WTC11 (cell line): Measurements from ENCODE around the gene THSD7B.

Experiments used
- E2F1 ChIP-seq: sonication (generic); formaldehyde crosslinking; IDR thresholded peaks from 2 replicates; pipeline ENCODE4 v1.8.0; 2022; ENCODE audit warnings: mild to moderate bottlenecking, missing genetic modification reagents
- FOXK1 ChIP-seq: sonication (generic); formaldehyde crosslinking; IDR thresholded peaks from 2 replicates; pipeline ENCODE4 v1.8.0; 2022; ENCODE audit warnings: mild to moderate bottlenecking, moderate library complexity, missing genetic modification reagents
- HMGXB4 ChIP-seq: sonication (generic); formaldehyde crosslinking; IDR thresholded peaks from 2 replicates; pipeline ENCODE4 v1.8.1; 2023; ENCODE audit warnings: mild to moderate bottlenecking, moderate library complexity, missing genetic modification reagents
- SP1 ChIP-seq: sonication (generic); formaldehyde crosslinking; conservative IDR thresholded peaks from 2 replicates; pipeline ENCODE4 v1.8.1; 2022; ENCODE audit warnings: missing genetic modification reagents
- USF2 ChIP-seq: sonication (generic); formaldehyde crosslinking; IDR thresholded peaks from 2 replicates; pipeline ENCODE4 v1.8.1; 2023; ENCODE audit warnings: mild to moderate bottlenecking, missing genetic modification reagents, moderate library complexity
- ZNF121 ChIP-seq: sonication (generic); formaldehyde crosslinking; IDR thresholded peaks from 2 replicates; pipeline ENCODE4 v1.8.0; 2023; ENCODE audit warnings: missing genetic modification reagents
- ZNF416 ChIP-seq: fragments of 250-450 bp; sonication (Bioruptor Pico); IDR thresholded peaks from 2 replicates; pipeline ENCODE4 v1.9.0; 2021; ENCODE audit warnings: mild to moderate bottlenecking, inconsistent platforms
- TF ChIP-seq, protein P1 (sequence below): sonication (generic); formaldehyde crosslinking; IDR thresholded peaks from 2 replicates; pipeline ENCODE4 v1.8.1; 2022; ENCODE audit warnings: mild to moderate bottlenecking, missing genetic modification reagents, moderate library complexity, borderline replicate concordance
- TF ChIP-seq, protein P2 (sequence below): fragments of 200-600 bp; IDR thresholded peaks from 2 replicates; pipeline ENCODE4 v1.8.0; 2022; ENCODE audit warnings: antibody characterized with exemption
- TF ChIP-seq, protein P3 (sequence below): sonication (generic); formaldehyde crosslinking; IDR thresholded peaks from 2 replicates; pipeline ENCODE4 v1.8.0; 2022; ENCODE audit warnings: missing genetic modification reagents
- TF ChIP-seq, protein P4 (sequence below): sonication (generic); formaldehyde crosslinking; IDR thresholded peaks from 2 replicates; pipeline ENCODE4 v1.8.0; 2022; ENCODE audit warnings: mild to moderate bottlenecking, missing genetic modification reagents
- TF ChIP-seq, protein P5 (sequence below): sonication (generic); formaldehyde crosslinking; IDR thresholded peaks from 2 replicates; pipeline ENCODE4 v1.8.0; 2023; ENCODE audit warnings: missing genetic modification reagents, mild to moderate bottlenecking, borderline replicate concordance
- TF ChIP-seq, protein P6 (sequence below): sonication (generic); formaldehyde crosslinking; IDR thresholded peaks from 2 replicates; pipeline ENCODE4 v1.8.0; 2022; ENCODE audit warnings: mild to moderate bottlenecking, missing genetic modification reagents

GRCh38 chr2:137194111-137194510 is 428.8 kb downstream of the THSD7B start:
- TF ChIP-seq, protein P1, sequence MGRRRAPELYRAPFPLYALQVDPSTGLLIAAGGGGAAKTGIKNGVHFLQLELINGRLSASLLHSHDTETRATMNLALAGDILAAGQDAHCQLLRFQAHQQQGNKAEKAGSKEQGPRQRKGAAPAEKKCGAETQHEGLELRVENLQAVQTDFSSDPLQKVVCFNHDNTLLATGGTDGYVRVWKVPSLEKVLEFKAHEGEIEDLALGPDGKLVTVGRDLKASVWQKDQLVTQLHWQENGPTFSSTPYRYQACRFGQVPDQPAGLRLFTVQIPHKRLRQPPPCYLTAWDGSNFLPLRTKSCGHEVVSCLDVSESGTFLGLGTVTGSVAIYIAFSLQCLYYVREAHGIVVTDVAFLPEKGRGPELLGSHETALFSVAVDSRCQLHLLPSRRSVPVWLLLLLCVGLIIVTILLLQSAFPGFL (CRISPR knock-in tag), result no peak
- TF ChIP-seq, protein P2, sequence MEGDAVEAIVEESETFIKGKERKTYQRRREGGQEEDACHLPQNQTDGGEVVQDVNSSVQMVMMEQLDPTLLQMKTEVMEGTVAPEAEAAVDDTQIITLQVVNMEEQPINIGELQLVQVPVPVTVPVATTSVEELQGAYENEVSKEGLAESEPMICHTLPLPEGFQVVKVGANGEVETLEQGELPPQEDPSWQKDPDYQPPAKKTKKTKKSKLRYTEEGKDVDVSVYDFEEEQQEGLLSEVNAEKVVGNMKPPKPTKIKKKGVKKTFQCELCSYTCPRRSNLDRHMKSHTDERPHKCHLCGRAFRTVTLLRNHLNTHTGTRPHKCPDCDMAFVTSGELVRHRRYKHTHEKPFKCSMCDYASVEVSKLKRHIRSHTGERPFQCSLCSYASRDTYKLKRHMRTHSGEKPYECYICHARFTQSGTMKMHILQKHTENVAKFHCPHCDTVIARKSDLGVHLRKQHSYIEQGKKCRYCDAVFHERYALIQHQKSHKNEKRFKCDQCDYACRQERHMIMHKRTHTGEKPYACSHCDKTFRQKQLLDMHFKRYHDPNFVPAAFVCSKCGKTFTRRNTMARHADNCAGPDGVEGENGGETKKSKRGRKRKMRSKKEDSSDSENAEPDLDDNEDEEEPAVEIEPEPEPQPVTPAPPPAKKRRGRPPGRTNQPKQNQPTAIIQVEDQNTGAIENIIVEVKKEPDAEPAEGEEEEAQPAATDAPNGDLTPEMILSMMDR, result no peak
- TF ChIP-seq ZNF416 (CRISPR knock-in tag) (no peak), USF2 (CRISPR knock-in tag) (no peak), ZNF121 (CRISPR knock-in tag) (no peak), FOXK1 (no peak), HMGXB4 (CRISPR knock-in tag) (no peak), SP1 (CRISPR knock-in tag) (no peak), E2F1 (CRISPR knock-in tag) (no peak)
- TF ChIP-seq, protein P3, sequence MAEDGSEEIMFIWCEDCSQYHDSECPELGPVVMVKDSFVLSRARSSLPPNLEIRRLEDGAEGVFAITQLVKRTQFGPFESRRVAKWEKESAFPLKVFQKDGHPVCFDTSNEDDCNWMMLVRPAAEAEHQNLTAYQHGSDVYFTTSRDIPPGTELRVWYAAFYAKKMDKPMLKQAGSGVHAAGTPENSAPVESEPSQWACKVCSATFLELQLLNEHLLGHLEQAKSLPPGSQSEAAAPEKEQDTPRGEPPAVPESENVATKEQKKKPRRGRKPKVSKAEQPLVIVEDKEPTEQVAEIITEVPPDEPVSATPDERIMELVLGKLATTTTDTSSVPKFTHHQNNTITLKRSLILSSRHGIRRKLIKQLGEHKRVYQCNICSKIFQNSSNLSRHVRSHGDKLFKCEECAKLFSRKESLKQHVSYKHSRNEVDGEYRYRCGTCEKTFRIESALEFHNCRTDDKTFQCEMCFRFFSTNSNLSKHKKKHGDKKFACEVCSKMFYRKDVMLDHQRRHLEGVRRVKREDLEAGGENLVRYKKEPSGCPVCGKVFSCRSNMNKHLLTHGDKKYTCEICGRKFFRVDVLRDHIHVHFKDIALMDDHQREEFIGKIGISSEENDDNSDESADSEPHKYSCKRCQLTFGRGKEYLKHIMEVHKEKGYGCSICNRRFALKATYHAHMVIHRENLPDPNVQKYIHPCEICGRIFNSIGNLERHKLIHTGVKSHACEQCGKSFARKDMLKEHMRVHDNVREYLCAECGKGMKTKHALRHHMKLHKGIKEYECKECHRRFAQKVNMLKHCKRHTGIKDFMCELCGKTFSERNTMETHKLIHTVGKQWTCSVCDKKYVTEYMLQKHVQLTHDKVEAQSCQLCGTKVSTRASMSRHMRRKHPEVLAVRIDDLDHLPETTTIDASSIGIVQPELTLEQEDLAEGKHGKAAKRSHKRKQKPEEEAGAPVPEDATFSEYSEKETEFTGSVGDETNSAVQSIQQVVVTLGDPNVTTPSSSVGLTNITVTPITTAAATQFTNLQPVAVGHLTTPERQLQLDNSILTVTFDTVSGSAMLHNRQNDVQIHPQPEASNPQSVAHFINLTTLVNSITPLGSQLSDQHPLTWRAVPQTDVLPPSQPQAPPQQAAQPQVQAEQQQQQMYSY (CRISPR knock-in tag), result no peak
- TF ChIP-seq, protein P4, sequence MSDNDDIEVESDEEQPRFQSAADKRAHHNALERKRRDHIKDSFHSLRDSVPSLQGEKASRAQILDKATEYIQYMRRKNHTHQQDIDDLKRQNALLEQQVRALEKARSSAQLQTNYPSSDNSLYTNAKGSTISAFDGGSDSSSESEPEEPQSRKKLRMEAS (CRISPR knock-in tag), result no peak
- TF ChIP-seq, protein P5, sequence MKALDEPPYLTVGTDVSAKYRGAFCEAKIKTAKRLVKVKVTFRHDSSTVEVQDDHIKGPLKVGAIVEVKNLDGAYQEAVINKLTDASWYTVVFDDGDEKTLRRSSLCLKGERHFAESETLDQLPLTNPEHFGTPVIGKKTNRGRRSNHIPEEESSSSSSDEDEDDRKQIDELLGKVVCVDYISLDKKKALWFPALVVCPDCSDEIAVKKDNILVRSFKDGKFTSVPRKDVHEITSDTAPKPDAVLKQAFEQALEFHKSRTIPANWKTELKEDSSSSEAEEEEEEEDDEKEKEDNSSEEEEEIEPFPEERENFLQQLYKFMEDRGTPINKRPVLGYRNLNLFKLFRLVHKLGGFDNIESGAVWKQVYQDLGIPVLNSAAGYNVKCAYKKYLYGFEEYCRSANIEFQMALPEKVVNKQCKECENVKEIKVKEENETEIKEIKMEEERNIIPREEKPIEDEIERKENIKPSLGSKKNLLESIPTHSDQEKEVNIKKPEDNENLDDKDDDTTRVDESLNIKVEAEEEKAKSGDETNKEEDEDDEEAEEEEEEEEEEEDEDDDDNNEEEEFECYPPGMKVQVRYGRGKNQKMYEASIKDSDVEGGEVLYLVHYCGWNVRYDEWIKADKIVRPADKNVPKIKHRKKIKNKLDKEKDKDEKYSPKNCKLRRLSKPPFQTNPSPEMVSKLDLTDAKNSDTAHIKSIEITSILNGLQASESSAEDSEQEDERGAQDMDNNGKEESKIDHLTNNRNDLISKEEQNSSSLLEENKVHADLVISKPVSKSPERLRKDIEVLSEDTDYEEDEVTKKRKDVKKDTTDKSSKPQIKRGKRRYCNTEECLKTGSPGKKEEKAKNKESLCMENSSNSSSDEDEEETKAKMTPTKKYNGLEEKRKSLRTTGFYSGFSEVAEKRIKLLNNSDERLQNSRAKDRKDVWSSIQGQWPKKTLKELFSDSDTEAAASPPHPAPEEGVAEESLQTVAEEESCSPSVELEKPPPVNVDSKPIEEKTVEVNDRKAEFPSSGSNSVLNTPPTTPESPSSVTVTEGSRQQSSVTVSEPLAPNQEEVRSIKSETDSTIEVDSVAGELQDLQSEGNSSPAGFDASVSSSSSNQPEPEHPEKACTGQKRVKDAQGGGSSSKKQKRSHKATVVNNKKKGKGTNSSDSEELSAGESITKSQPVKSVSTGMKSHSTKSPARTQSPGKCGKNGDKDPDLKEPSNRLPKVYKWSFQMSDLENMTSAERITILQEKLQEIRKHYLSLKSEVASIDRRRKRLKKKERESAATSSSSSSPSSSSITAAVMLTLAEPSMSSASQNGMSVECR (CRISPR knock-in tag), result no peak
- TF ChIP-seq, protein P6, sequence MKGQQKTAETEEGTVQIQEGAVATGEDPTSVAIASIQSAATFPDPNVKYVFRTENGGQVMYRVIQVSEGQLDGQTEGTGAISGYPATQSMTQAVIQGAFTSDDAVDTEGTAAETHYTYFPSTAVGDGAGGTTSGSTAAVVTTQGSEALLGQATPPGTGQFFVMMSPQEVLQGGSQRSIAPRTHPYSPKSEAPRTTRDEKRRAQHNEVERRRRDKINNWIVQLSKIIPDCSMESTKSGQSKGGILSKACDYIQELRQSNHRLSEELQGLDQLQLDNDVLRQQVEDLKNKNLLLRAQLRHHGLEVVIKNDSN (CRISPR knock-in tag), result no peak
